Hepatocyte (in vitro differentiated cells): Measurements from ENCODE around the gene ANKRD12. TPM values are rescaled to one million over a fixed set of nuclear protein-coding genes. Genes with fewer than 3 reads are reported as not detected.

Experiments
- DNase-seq: peaks from one replicate; pipeline ENCODE4 v3.0.0-alpha.2; 2016; ENCODE audit warnings: low spot score
- H2AFZ ChIP-seq: fragments of 200-600 bp; sonication (generic); 2 replicates; pipeline ENCODE4 v1.6.0; 2016; ENCODE audit warnings: antibody characterized with exemption, mild to moderate bottlenecking
- H3K27ac ChIP-seq: fragments of 200-600 bp; sonication (generic); 2 replicates; pipeline ENCODE4 v1.5.1; 2016; ENCODE audit warnings: mild to moderate bottlenecking
- H3K27me3 ChIP-seq: fragments of 200-600 bp; sonication (generic); 2 replicates; pipeline ENCODE4 v1.6.1; 2016
- H3K36me3 ChIP-seq: fragments of 200-600 bp; sonication (generic); replicated peaks from 2 replicates; pipeline ENCODE4 v1.5.1; 2016; ENCODE audit warnings: low read depth; ENCODE audit not compliant: insufficient read depth
- H3K4me1 ChIP-seq: fragments of 200-600 bp; sonication (generic); 2 replicates; pipeline ENCODE4 v1.5.1; 2016; ENCODE audit warnings: mild to moderate bottlenecking, moderate library complexity; ENCODE audit not compliant: insufficient read depth
- H3K4me2 ChIP-seq: fragments of 200-600 bp; sonication (generic); 2 replicates; pipeline ENCODE4 v1.6.0; 2016
- H3K4me3 ChIP-seq: fragments of 200-600 bp; sonication (generic); 2 replicates; pipeline ENCODE4 v1.5.1; 2016; ENCODE audit warnings: mild to moderate bottlenecking
- H3K79me2 ChIP-seq: fragments of 200-600 bp; sonication (generic); 2 replicates; pipeline ENCODE4 v1.6.0; 2017; ENCODE audit warnings: mild to moderate bottlenecking
- H3K9me2 ChIP-seq: fragments of 200-600 bp; sonication (generic); replicated peaks from 2 replicates; pipeline ENCODE4 v1.6.0; 2017; ENCODE audit warnings: mild to moderate bottlenecking; ENCODE audit not compliant: insufficient read depth
- H3K9me3 ChIP-seq: fragments of 200-600 bp; sonication (generic); 2 replicates; pipeline ENCODE4 v1.5.1; 2016; ENCODE audit warnings: low read depth, mild to moderate bottlenecking
- H4K20me1 ChIP-seq: fragments of 200-600 bp; sonication (generic); 2 replicates; pipeline ENCODE4 v1.6.0; 2016; ENCODE audit warnings: mild to moderate bottlenecking; ENCODE audit not compliant: insufficient read depth, poor library complexity, severe bottlenecking
- CTCF ChIP-seq: fragments of 200-600 bp; sonication (generic); IDR thresholded peaks from 2 replicates; pipeline ENCODE4 v1.5.1; 2016; ENCODE audit warnings: antibody characterized with exemption, mild to moderate bottlenecking; ENCODE audit not compliant: poor library complexity
- EZH2 ChIP-seq: fragments of 200-600 bp; sonication (generic); IDR thresholded peaks from 2 replicates; pipeline ENCODE4 v1.6.1; 2016; ENCODE audit warnings: antibody characterized with exemption, mild to moderate bottlenecking, borderline replicate concordance
- EZH2phosphoT487 ChIP-seq: fragments of 200-600 bp; sonication (generic); IDR thresholded peaks from one replicate; pipeline ENCODE4 v1.6.1; 2018; ENCODE audit warnings: antibody characterized with exemption, mild to moderate bottlenecking, low read depth, moderate library complexity; ENCODE audit not compliant: unreplicated experiment, severe bottlenecking
- WGBS: methylation state at CpG from one replicate; pipeline ENCODE4 v1.1.6; 2016; ENCODE audit warnings: low lambda C conversion rate; ENCODE audit errors: missing lambda C conversion rate; 5-methylcytosine and 5-hydroxymethylcytosine counted together
- polyA plus RNA-seq: library from polyadenylated mRNA; unstranded; fragments of >200 nt; fragmentation: Nextera tagmentation; extraction: Ambion mirVana; gene quantifications from 2 replicates; pipeline ENCODE4 v1.2.1, GENCODE V29; 2016
- total RNA-seq: library from RNA; depleted of rRNA; stranded (reverse); fragments of >200 nt; gene quantifications from 2 replicates; pipeline ENCODE4 v1.2.3, GENCODE V29; 2014

Gene ANKRD12
- total and polyA plus RNA-seq, 2 experiments from 2014 or later, result 29.2 to 34.3 TPM

- peaks cover 14% of the 10 kb centered on the region for H3K4me1 ChIP-seq
- peaks cover 63% of the 10 kb centered on the region for H3K79me2 ChIP-seq
- no peak for TF ChIP-seq EZH2
- no peak for TF ChIP-seq CTCF
- TF ChIP-seq EZH2phosphoT487, result no peak
- H3K27me3 ChIP-seq, result no peaks in the 10 kb centered on the region
- no peaks in the 10 kb centered on the region for H3K9me3 ChIP-seq
- no peak overlapping the region for H2AFZ ChIP-seq
- H3K27ac ChIP-seq, result peak overlapping the region; percentile 99
- no peaks in the 10 kb centered on the region for H3K9me2 ChIP-seq
- no peak for DNase-seq
- WGBS, result 54% methylated on average over 12 of the region's 12 CpGs
- H3K36me3 ChIP-seq, result no peaks in the 10 kb centered on the region
- peak overlapping the region; percentile 92 for H3K4me2 ChIP-seq
- peak overlapping the region; percentile 87 for H3K4me3 ChIP-seq
- peaks cover 26% of the 10 kb centered on the region for H4K20me1 ChIP-seq
Measured at GRCh38 chr18:9135081-9135911, 1.3 kb upstream of the ANKRD12 start.

- H4K20me1 ChIP-seq, result peaks cover 32% of the 10 kb centered on the region
- no peak for TF ChIP-seq EZH2phosphoT487
- no peak for TF ChIP-seq CTCF
- no peak for TF ChIP-seq EZH2
- DNase-seq, result peak; percentile 75
- peak overlapping the region; percentile 87 for H3K4me3 ChIP-seq
- peaks cover 66% of the 10 kb centered on the region for H3K79me2 ChIP-seq
- H3K4me2 ChIP-seq, result peak overlapping the region; percentile 92
- H3K36me3 ChIP-seq, result no peaks in the 10 kb centered on the region
- no peaks in the 10 kb centered on the region for H3K9me2 ChIP-seq
- no peaks in the 10 kb centered on the region for H3K27me3 ChIP-seq
- peak overlapping the region; percentile 74 for H2AFZ ChIP-seq
- peak overlapping the region; percentile 99 for H3K27ac ChIP-seq
- WGBS, result 1% methylated on average over 29 of the region's 33 CpGs
- no peaks in the 10 kb centered on the region for H3K9me3 ChIP-seq
- peaks cover 14% of the 10 kb centered on the region for H3K4me1 ChIP-seq
Measured at GRCh38 chr18:9135912-9136314, 668 bp upstream of the ANKRD12 start.

GRCh38 chr18:9137168-9138066 lies 836 bp downstream of the ANKRD12 start:
- H3K9me2 ChIP-seq, result no peaks in the 10 kb centered on the region
- H3K9me3 ChIP-seq, result no peaks in the 10 kb centered on the region
- H3K4me2 ChIP-seq, result peak overlapping the region; percentile 89
- H2AFZ ChIP-seq, result peak overlapping the region; percentile 79
- WGBS, result 3% methylated on average over 34 of the region's 95 CpGs
- peak overlapping the region; percentile 99 for H3K27ac ChIP-seq
- peaks cover 14% of the 10 kb centered on the region for H3K4me1 ChIP-seq
- peak; percentile 91 for DNase-seq
- TF ChIP-seq EZH2phosphoT487, result no peak
- no peak for TF ChIP-seq CTCF
- TF ChIP-seq EZH2, result no peak
- no peaks in the 10 kb centered on the region for H3K27me3 ChIP-seq
- peak overlapping the region; percentile 91 for H3K4me3 ChIP-seq
- no peaks in the 10 kb centered on the region for H3K36me3 ChIP-seq
- peaks cover 46% of the 10 kb centered on the region for H4K20me1 ChIP-seq
- peaks cover 69% of the 10 kb centered on the region for H3K79me2 ChIP-seq
